ENCODE results near the gene PPP1R14B.
A peak's percentile ranks its signal among the peaks of the same experiment; 100 is the strongest.

Gene PPP1R14B

DNA sequence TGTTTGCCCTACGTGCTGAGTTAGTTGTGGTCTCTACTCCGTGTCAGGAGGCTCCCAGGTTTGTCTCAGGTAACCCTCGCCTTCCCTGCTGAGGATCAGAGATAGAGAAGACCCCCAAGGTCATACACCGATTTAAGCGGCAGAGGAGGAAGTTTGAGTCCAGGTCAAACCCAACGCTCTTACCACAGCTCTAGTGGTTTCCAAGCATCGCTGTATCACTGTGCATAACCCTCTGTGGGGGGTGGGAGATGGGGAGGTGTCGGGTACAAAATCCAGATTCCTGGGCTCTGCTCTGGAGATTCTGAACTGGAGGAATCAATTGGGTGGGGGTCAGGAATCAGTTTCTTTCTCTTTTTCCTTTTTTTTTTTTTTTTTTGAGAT, 15.8 kb downstream of the PPP1R14B start:
- DNase-seq (ENCODE audit: low read depth in 2 of 2), result no peak

DNA sequence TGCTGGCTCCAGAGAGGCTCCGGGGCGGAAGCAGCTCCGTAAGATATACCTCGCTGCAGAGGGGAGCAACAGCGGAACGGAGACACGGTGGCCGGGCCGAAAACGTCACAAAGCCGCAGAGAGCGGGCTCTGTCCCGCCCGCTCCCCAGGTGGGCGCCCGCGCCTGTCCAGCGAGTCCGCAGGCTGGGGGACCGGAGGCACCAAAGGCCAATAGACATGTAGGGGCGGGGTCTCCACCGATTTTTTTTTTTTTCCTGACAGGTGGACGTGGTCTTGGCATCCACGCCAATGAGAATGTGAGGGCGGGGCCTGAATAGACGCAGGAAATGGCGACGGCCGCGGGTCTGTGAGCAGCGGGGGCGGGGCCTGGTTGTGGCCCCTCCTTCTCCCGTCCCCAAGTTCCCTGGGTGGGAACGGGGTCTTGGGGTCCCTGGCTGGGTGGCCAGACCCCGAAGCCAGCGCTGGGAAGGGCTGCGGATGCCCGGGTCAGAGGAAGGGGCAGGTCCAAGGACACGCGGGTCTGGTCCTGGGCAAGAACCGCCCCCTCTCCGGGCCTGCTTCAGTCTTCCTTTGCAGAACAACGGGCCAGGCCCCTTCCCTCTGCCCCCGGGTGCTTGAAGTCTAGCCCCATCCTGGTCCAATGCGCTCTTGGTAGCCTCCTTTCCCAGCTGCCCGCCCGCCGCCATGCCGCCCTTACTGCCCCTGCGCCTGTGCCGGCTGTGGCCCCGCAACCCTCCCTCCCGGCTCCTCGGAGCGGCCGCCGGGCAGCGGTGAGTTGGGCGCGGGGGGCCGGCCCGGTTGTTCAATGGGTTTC, 16.4 kb downstream of the PPP1R14B start, which contains the start of gene DNAJC4:
Gene DNAJC4, plus strand, starts transcription at position 378 of the 814 bp plus-strand sequence. Its CDS starts 307 bp downstream, at position 685.
- peak; percentile 56 to 67 for DNase-seq (ENCODE audit: low read depth in 2 of 2)

DNA sequence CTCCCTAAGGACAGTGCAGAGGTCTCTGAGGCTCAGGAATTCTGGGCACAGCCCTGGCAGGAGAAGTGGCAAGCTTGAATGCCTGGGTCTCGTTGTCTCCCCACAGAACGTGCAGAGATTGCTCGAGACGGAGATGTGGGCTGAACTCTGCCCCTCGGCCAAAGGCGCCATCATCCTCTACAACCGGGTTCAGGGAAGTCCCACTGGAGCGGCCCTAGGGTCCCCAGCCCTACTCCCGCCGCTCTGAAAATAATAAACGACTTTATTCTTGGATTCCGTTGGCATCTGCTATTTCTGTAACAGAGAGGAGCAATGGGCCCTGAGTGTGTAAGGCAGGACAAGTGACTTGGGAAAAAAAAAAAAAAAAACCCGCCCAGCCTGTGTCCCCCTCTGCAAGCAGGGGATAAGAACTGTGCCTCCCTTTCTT, 17.0 kb downstream of the PPP1R14B start:
- no peak for DNase-seq (ENCODE audit: low read depth in 2 of 2)

DNA sequence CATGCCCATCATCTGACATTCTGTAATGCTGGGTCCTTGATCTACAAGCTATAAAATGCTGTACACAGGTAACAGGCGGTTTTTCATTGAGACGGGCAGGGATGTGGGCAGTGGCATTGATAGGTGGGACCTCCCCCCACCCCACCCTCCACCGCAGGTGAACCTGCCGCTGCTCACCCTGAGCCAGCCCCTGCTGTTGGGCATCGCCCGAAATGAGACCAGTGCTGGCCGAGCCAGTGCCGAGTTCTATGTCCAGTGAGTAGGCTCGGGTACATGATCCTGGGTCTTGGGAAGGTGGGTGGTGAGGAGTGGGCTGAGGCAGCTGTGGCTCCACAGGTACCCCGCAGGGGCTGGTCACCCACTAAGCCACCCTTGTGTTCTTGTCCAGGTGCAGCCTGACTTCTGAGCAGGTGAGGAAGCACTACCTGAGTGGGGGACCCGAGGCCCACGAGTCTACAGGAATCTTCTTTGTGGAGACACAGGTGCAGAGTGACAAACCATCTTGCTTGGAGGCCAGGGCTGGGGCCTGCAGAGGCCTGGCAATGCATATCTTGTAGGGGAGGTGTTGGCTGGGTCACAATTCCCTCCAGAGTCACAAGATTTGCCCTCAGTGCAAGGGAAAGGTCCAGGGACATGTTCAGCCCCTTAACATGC, 17.5 kb downstream of the PPP1R14B start:
- DNase-seq (ENCODE audit: low read depth in 2 of 2), result no peak

DNA sequence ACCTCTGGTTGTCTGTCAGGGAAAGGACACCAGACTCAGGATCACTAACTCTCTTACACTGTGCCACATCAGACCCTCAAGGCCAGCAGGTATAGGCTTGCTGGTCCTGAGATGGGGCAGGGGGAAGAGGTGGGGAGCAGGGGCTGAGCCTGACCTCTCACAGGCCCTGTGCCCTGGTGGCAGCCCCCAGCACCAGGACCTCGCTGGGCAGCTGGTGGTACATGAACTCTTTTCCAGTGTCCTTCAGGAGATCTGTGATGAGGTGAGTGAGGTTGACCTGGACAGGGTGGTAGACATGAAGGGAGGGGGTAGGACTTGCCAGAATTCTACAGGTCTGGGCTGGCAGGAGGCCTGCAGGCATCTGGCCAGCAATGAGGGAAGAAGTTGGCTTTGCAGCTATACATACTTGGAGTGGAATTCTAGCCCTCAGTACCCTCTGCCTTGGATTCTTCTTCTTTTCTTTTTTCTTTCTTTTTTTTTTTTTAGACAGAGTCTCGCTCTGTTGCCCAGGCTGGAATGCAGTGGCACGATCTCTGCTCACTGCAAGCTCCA, 19.3 kb downstream of the PPP1R14B start:
- DNase-seq (ENCODE audit: low read depth in 2 of 2), result no peak

DNA sequence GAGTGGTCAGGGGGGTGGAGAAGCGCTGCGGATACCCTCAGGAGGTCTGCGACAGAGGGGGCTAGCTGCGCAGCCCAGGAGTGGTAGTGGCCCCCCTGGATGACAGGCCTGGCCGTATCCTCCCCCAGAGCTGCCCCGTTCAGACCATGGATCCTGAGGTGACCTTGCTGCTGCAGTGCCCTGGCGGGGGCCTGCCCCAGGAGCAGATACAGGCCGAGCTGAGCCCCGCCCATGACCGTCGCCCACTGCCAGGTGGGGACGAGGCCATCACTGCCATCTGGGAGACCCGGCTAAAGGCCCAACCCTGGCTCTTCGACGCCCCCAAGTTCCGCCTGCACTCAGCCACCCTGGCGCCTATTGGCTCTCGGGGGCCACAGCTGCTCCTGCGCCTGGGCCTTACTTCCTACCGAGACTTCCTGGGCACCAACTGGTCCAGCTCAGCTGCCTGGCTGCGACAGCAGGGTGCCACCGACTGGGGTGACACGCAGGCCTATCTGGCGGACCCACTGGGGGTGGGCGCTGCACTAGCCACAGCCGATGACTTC, 20.2 kb downstream of the PPP1R14B start:
- no peak for DNase-seq (ENCODE audit: low read depth in 2 of 2)

GRCh38 chr11:64225608-64226506, 20.9 kb downstream of the PPP1R14B start, which contains the start of the genes NUDT22 and TRPT1:
NUDT22 (plus strand) TSS chr11:64226274; CDS start chr11:64226653, 379 bp downstream.
TRPT1 (minus strand) TSS chr11:64226186; CDS start chr11:64225860, 326 bp downstream.
- DNase-seq (ENCODE audit: low read depth in 2 of 2), result peak; percentile 56 to 59

- no peak for DNase-seq (ENCODE audit: low read depth in 2 of 2)
Measured at GRCh38 chr11:64224891-64225607, 21.7 kb downstream of the PPP1R14B start.

GRCh38 chr11:64224151-64224890, 22.4 kb downstream of the PPP1R14B start:
- no peak for DNase-seq (ENCODE audit: low read depth in 2 of 2)

DNA sequence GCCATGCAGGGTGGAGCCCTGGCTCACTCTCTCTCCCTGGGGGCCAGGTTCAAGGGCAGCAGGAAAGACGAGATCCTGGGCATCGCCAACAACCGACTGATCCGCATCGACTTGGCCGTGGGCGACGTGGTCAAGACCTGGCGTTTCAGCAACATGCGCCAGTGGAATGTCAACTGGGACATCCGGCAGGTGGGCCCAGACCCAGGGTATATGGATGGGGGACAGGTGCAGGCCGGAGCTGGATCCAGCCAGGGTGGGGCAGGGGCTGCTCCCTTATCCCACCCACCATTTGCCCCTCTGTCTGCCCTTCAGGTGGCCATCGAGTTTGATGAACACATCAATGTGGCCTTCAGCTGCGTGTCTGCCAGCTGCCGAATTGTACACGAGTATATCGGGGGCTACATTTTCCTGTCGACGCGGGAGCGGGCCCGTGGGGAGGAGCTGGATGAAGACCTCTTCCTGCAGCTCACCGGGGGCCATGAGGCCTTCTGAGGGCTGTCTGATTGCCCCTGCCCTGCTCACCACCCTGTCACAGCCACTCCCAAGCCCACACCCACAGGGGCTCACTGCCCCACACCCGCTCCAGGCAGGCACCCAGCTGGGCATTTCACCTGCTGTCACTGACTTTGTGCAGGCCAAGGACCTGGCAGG, 23.6 kb downstream of the PPP1R14B start:
- DNase-seq (ENCODE audit: low read depth in 2 of 2), result no peak

DNA sequence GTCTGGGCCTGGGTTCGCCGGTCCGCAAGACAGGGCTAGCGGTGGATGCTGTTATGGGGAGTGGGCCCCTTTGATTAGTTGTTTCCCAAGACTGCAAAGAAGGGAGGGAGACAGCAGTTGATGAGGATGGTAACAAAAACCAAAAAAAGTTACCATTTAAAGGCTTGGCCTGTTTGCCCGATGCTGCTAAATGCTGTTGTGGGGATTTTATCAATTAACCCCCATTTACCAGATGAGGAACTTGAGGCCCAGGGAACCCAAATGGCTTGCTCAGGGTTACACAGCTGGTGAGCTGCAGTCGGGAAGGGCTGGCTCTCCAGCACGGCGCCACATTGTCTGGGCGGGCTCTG, 24.1 kb downstream of the PPP1R14B start:
- no peak for DNase-seq (ENCODE audit: low read depth in 2 of 2)

- DNase-seq (ENCODE audit: low read depth in 2 of 2), result no peak
Measured at GRCh38 chr11:64220798-64221197, 25.9 kb downstream of the PPP1R14B start.

- no peak for DNase-seq (ENCODE audit: low read depth in 2 of 2)
Measured at GRCh38 chr11:64220271-64220670, 26.5 kb downstream of the PPP1R14B start.

DNA sequence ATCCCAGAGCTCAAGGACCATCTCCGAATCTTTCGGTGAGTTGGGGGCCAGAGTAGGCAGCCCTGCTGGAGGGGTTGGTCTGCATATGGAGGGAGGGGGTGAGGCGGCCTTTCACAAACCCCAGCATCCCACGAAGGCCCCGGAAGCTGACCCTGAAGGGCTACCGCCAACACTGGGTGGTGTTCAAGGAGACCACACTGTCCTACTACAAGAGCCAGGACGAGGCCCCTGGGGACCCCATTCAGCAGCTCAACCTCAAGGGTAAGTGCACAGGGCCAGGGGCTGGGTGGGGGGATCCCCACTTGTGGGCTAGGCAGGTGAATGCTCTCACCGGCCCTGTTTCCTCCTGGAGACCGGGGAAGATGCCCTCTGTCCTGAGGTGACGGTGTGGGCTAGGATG, 27.0 kb downstream of the PPP1R14B start:
- no peak for DNase-seq (ENCODE audit: low read depth in 2 of 2)

- no peak for DNase-seq (ENCODE audit: low read depth in 2 of 2)
Measured at GRCh38 chr11:64219354-64219684, 27.4 kb downstream of the PPP1R14B start.

- DNase-seq (ENCODE audit: low read depth in 2 of 2), result no peak
Measured at GRCh38 chr11:64218628-64219353, 28.0 kb downstream of the PPP1R14B start.

GRCh38 chr11:64216879-64217278, 29.9 kb downstream of the PPP1R14B start:
- DNase-seq (ENCODE audit: low read depth in 2 of 2), result no peak

DNA sequence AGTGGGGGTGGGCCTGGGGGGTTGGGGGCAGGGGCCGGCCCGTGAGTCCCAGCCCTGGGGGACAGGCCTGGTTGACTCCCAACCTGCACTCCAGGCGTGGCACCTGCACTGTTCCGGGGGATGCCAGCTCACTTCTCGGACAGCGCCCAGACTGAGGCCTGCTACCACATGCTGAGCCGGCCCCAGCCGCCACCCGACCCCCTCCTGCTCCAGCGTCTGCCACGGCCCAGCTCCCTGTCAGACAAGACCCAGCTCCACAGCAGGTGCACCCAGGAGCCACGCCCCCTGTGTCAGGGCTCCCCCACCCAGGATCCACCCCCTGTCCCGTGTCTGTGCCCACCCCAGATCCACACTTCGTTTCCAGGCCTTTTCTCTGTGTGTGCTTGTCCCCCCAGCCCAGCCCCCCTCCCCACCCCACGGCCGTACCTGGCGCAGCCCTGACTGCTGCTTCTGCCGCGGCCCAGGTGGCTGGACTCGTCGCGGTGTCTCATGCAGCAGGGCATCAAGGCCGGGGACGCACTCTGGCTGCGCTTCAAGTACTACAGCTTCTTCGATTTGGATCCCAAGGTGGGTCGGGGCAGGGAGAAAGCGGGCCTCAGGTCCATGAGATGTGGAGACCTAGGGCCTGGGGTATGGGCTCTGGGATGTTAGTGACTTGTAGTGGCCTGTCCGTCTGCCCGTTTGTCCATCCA, 35.4 kb downstream of the PPP1R14B start:
- DNase-seq (ENCODE audit: low read depth in 2 of 2), result no peak

Measured in fibroblast of skin of left quadriceps (primary cell).